GM12878 (cell line): ENCODE measurements around the gene MEF2C. TPM values are rescaled to one million over a fixed set of nuclear protein-coding genes. Genes with fewer than 3 reads are reported as not detected.

Experiments used
- ATF3 ChIP-seq: IDR thresholded peaks from 2 replicates; pipeline ENCODE4 v1.6.1; 2011; ENCODE audit warnings: low read depth, mild to moderate bottlenecking, low read length, moderate library complexity, borderline replicate concordance; ENCODE audit errors: extremely low read depth
- CHD1 ChIP-seq: IDR thresholded peaks from 2 replicates; pipeline ENCODE4 v1.6.1; 2012; ENCODE audit warnings: low read depth, low read length, improper control_type of control experiment
- CHD4 ChIP-seq: fragments of 200-600 bp; sonication (generic); IDR thresholded peaks from 2 replicates; pipeline ENCODE4 v1.6.1; 2016; ENCODE audit warnings: mild to moderate bottlenecking
- CREM ChIP-seq: IDR thresholded peaks from 2 replicates; pipeline ENCODE4 v1.6.1; 2014; ENCODE audit warnings: antibody characterized with exemption, low read depth
- ESRRA ChIP-seq: IDR thresholded peaks from 2 replicates; pipeline ENCODE4 v1.6.1; 2012; ENCODE audit warnings: mild to moderate bottlenecking, low read length, improper control_type of control experiment
- EZH2 ChIP-seq: IDR thresholded peaks from 2 replicates; pipeline ENCODE4 v1.6.1; 2012; ENCODE audit warnings: low read depth, mild to moderate bottlenecking, control low read depth, inconsistent platforms, low read length, borderline replicate concordance; ENCODE audit not compliant: control insufficient read depth
- IKZF2 ChIP-seq, 2 experiments: fragments of 450-650 bp; IDR thresholded peaks; 2 replicates each; pipeline ENCODE4 v1.6.1; 2017; ENCODE audit warnings: mild to moderate bottlenecking in 2 of 2, moderate library complexity in 2 of 2
- IRF4 ChIP-seq: IDR thresholded peaks from 2 replicates; pipeline ENCODE4 v1.6.1; 2011; ENCODE audit warnings: low read depth, low read length
- KAT2A ChIP-seq: conservative IDR thresholded peaks from 2 replicates; pipeline ENCODE4 v1.6.1; 2011; ENCODE audit warnings: low read depth, low read length; ENCODE audit not compliant: control insufficient read depth
- MTA2 ChIP-seq: fragments of 450-650 bp; IDR thresholded peaks from 2 replicates; pipeline ENCODE4 v1.6.1; 2016; ENCODE audit warnings: low read depth, mild to moderate bottlenecking, moderate library complexity
- NFXL1 ChIP-seq: fragments of 450-650 bp; IDR thresholded peaks from 2 replicates; pipeline ENCODE4 v1.6.1; 2017; ENCODE audit warnings: antibody characterized with exemption, mild to moderate bottlenecking, borderline replicate concordance
- NFYA ChIP-seq: IDR thresholded peaks from 2 replicates; pipeline ENCODE4 v1.6.1; 2011; ENCODE audit warnings: low read depth, mild to moderate bottlenecking, low read length, improper control_type of control experiment, borderline replicate concordance
- NR2C1 ChIP-seq: fragments of 450-650 bp; IDR thresholded peaks from 2 replicates; pipeline ENCODE4 v1.6.1; 2017; ENCODE audit warnings: antibody characterized with exemption, mild to moderate bottlenecking, moderate library complexity
- RAD21 ChIP-seq: IDR thresholded peaks from 2 replicates; pipeline ENCODE4 v1.6.1; 2011; ENCODE audit warnings: mild to moderate bottlenecking, low read depth, low read length, moderate library complexity; ENCODE audit not compliant: insufficient read depth
- TBL1XR1 ChIP-seq: IDR thresholded peaks from 2 replicates; pipeline ENCODE4 v1.6.1; 2012; ENCODE audit warnings: low read depth, low read length, improper control_type of control experiment
- TCF3 ChIP-seq: IDR thresholded peaks from 2 replicates; pipeline ENCODE4 v1.6.1; 2012; ENCODE audit warnings: low read depth, mild to moderate bottlenecking, low read length, borderline replicate concordance; ENCODE audit not compliant: insufficient read depth
- WRNIP1 ChIP-seq: IDR thresholded peaks from 2 replicates; pipeline ENCODE4 v1.6.1; 2011; ENCODE audit warnings: low read depth, low read length, improper control_type of control experiment, borderline replicate concordance
- YY1 ChIP-seq: IDR thresholded peaks from 2 replicates; pipeline ENCODE4 v1.6.1; 2011; ENCODE audit warnings: low read depth, mild to moderate bottlenecking, low read length
- ZBED1 ChIP-seq: IDR thresholded peaks from 2 replicates; pipeline ENCODE4 v1.6.1; 2016; ENCODE audit warnings: borderline replicate concordance
- ZNF207 ChIP-seq: fragments of 450-650 bp; IDR thresholded peaks from 2 replicates; pipeline ENCODE4 v1.6.1; 2014; ENCODE audit warnings: antibody characterized with exemption, mild to moderate bottlenecking, borderline replicate concordance
- ZZZ3 ChIP-seq: IDR thresholded peaks from 2 replicates; pipeline ENCODE4 v1.6.1; 2011; ENCODE audit warnings: low read depth; ENCODE audit not compliant: control insufficient read depth, insufficient read length
- polyA plus RNA-seq, 11 experiments: library from polyadenylated mRNA; depleted of rRNA in 4 of 11; unstranded in 6 of 11; stranded (reverse) in 5 of 11; fragments of >200 nt; fragmentation: Nextera tagmentation in 4 of 11; fragmentation: Illumina TruSeq in 1 of 11; extraction: Ambion mirVana in 4 of 11; extraction: Trizol in 1 of 11; gene quantifications; 1 replicate in 1 of 11; 2 replicates in 10 of 11; pipeline versions ENCODE4 v1.2.1 to v1.2.3, GENCODE V29; 2011 to 2016; ENCODE audit warnings: inconsistent platforms in 2 of 11, missing spikeins in 2 of 11, low read depth in 1 of 11
- total RNA-seq, 4 experiments: library from RNA; depleted of rRNA in 3 of 4; stranded (reverse); fragments of >200 nt in 3 of 4; fragmentation: Illumina TruSeq in 1 of 4; extraction: Trizol in 1 of 4; gene quantifications; 2 replicates each; pipeline versions ENCODE4 v1.2.1 to v1.2.3, GENCODE V29; 2013 to 2021
- TF ChIP-seq, protein P1 (sequence below): fragments of 450-650 bp; conservative IDR thresholded peaks from 2 replicates; pipeline ENCODE4 v1.6.1; 2017; ENCODE audit warnings: mild to moderate bottlenecking, moderate library complexity
- TF ChIP-seq, protein P2 (sequence below): fragments of 450-650 bp; formaldehyde crosslinking; IDR thresholded peaks from 2 replicates; pipeline ENCODE4 v1.5.0; 2022; ENCODE audit warnings: mild to moderate bottlenecking, missing genetic modification characterization
- TF ChIP-seq, protein P3 (sequence below), 3 experiments: IDR thresholded peaks in 2 of 3; conservative IDR thresholded peaks in 1 of 3; 2 replicates each; pipeline ENCODE4 v1.5.1; 2011; ENCODE audit warnings: low read depth in 3 of 3, low read length in 3 of 3, mild to moderate bottlenecking in 3 of 3, control low read depth in 2 of 3, moderate library complexity in 2 of 3, inconsistent platforms in 1 of 3, mixed read lengths in 1 of 3; ENCODE audit not compliant: control insufficient read depth in 2 of 3, insufficient read depth in 1 of 3; ENCODE audit errors: extremely low read depth in 1 of 3

MEF2C gene
- total and polyA plus RNA-seq, 10 of the 15 experiments (the other 5 are each of a cell fraction or from before 2014, with no cell fraction given), result 104 to 225 (median 180) TPM

DNA sequence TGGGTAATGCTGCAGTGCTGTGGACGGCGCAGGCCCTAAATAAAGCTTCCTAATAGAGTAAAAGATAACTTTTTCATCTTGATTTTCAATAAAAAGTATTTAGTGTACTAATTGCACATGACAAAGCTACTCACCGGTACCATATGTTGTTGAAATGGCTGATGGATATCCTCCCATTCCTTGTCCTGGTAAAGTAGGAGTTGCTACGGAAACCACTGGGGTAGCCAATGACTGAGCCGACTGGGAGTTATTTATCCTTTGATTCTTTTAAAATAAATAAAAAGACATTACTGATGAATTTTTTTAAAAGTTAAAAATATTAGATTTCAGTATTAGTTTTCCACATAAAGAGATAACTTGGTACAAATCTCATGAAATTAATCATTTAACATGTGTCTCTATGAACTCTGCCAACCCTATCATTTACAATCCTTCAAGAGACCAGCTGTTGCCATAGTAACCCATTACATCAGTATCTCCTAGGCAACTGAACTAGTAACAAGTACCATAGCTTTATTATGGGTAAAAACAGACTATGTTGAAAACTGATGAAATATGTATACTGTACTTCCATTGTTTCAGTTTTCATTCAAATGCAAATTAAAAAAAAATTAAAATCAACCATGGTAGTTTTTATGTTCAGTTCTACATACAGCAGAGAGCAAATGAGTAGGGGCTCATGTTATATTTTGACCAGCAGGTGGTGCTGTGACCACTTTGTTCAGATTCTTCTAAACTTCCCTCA, 153.7 kb downstream of the MEF2C start (continued):
- TF ChIP-seq CHD1, result no peak
- no peak for TF ChIP-seq IKZF2 (IDR thresholded peaks at IDR 0.05)
- TF ChIP-seq CREM, result peak; percentile 80
- no peak for TF ChIP-seq KAT2A
- TF ChIP-seq IRF4, result no peak
- TF ChIP-seq ZNF207, result no peak
- no peak for TF ChIP-seq NFYA
- TF ChIP-seq WRNIP1, result no peak
- no peak for TF ChIP-seq TBL1XR1
- TF ChIP-seq MTA2, result no peak
- TF ChIP-seq YY1, result no peak
- TF ChIP-seq, protein P1, sequence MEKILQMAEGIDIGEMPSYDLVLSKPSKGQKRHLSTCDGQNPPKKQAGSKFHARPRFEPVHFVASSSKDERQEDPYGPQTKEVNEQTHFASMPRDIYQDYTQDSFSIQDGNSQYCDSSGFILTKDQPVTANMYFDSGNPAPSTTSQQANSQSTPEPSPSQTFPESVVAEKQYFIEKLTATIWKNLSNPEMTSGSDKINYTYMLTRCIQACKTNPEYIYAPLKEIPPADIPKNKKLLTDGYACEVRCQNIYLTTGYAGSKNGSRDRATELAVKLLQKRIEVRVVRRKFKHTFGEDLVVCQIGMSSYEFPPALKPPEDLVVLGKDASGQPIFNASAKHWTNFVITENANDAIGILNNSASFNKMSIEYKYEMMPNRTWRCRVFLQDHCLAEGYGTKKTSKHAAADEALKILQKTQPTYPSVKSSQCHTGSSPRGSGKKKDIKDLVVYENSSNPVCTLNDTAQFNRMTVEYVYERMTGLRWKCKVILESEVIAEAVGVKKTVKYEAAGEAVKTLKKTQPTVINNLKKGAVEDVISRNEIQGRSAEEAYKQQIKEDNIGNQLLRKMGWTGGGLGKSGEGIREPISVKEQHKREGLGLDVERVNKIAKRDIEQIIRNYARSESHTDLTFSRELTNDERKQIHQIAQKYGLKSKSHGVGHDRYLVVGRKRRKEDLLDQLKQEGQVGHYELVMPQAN, result no peak
- TF ChIP-seq TCF3, result no peak
- TF ChIP-seq RAD21, result peak; percentile 85
- TF ChIP-seq, protein P2, sequence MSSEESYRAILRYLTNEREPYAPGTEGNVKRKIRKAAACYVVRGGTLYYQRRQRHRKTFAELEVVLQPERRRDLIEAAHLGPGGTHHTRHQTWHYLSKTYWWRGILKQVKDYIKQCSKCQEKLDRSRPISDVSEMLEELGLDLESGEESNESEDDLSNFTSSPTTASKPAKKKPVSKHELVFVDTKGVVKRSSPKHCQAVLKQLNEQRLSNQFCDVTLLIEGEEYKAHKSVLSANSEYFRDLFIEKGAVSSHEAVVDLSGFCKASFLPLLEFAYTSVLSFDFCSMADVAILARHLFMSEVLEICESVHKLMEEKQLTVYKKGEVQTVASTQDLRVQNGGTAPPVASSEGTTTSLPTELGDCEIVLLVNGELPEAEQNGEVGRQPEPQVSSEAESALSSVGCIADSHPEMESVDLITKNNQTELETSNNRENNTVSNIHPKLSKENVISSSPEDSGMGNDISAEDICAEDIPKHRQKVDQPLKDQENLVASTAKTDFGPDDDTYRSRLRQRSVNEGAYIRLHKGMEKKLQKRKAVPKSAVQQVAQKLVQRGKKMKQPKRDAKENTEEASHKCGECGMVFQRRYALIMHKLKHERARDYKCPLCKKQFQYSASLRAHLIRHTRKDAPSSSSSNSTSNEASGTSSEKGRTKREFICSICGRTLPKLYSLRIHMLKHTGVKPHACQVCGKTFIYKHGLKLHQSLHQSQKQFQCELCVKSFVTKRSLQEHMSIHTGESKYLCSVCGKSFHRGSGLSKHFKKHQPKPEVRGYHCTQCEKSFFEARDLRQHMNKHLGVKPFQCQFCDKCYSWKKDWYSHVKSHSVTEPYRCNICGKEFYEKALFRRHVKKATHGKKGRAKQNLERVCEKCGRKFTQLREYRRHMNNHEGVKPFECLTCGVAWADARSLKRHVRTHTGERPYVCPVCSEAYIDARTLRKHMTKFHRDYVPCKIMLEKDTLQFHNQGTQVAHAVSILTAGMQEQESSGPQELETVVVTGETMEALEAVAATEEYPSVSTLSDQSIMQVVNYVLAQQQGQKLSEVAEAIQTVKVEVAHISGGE (CRISPR knock-in tag), result no peak
- no peak; the same call in 1 of the 2 replicates for TF ChIP-seq ATF3
- TF ChIP-seq ZZZ3, result no peak
- TF ChIP-seq ESRRA, result no peak
- TF ChIP-seq, protein P3, sequence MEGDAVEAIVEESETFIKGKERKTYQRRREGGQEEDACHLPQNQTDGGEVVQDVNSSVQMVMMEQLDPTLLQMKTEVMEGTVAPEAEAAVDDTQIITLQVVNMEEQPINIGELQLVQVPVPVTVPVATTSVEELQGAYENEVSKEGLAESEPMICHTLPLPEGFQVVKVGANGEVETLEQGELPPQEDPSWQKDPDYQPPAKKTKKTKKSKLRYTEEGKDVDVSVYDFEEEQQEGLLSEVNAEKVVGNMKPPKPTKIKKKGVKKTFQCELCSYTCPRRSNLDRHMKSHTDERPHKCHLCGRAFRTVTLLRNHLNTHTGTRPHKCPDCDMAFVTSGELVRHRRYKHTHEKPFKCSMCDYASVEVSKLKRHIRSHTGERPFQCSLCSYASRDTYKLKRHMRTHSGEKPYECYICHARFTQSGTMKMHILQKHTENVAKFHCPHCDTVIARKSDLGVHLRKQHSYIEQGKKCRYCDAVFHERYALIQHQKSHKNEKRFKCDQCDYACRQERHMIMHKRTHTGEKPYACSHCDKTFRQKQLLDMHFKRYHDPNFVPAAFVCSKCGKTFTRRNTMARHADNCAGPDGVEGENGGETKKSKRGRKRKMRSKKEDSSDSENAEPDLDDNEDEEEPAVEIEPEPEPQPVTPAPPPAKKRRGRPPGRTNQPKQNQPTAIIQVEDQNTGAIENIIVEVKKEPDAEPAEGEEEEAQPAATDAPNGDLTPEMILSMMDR (IDR thresholded peaks at IDR 0.05 in 2 of 3, conservative IDR thresholded peaks at IDR 0.05 in 1 of 3; ENCODE audit: control insufficient read depth in 2 of 3, extremely low read depth in 1 of 3, insufficient read depth in 1 of 3, low read depth in 3 of 3, low read length in 3 of 3), result peak; percentile 54 to 77 (median 58); a peak in 5 of 6 replicates
- TF ChIP-seq NR2C1, result no peak
- TF ChIP-seq ZBED1, result no peak
- TF ChIP-seq EZH2, result no peak
- TF ChIP-seq NFXL1, result no peak
- no peak for TF ChIP-seq CHD4
